HG02938 (cell line): Measurements from ENCODE around the gene CNTRL.
"Not testable (repeated sequence)": the region's sequence is repeated elsewhere in the genome, so short reads cannot be mapped to it uniquely, and the experiment has no call there.

Source experiments
- ATAC-seq: cut with Tn5 transposase; IDR thresholded peaks from one replicate; pipeline ENCODE4 v1.9.1; 2021; ENCODE audit warnings: mild to moderate bottlenecking, moderate library complexity; ENCODE audit not compliant: unreplicated experiment

The CNTRL gene

GRCh38 chr9:121067640-121068039, 7.1 kb upstream of the CNTRL start:
- ATAC-seq: no peak

- no peak for ATAC-seq
Observed at GRCh38 chr9:121069396-121069795, 5.4 kb upstream of the CNTRL start.

- ATAC-seq: no peak
Observed at GRCh38 chr9:121071370-121071755, 3.4 kb upstream of the CNTRL start.

GRCh38 chr9:121071756-121072421, 2.9 kb upstream of the CNTRL start:
- peak; percentile 42 for ATAC-seq

GRCh38 chr9:121073038-121073437, 1.7 kb upstream of the CNTRL start:
- ATAC-seq: no peak

- ATAC-seq: peak; percentile 8
Observed at GRCh38 chr9:121075251-121076036, 689 bp downstream of the CNTRL start.

GRCh38 chr9:121082075-121082474, 7.3 kb downstream of the CNTRL start:
- no peak for ATAC-seq

GRCh38 chr9:121085661-121086060, 10.9 kb downstream of the CNTRL start:
- no peak for ATAC-seq

GRCh38 chr9:121088576-121088975, 13.8 kb downstream of the CNTRL start:
- ATAC-seq: no peak

GRCh38 chr9:121090743-121091142, 16.0 kb downstream of the CNTRL start:
- ATAC-seq: not testable (repeated sequence)

GRCh38 chr9:121095057-121095456, 20.3 kb downstream of the CNTRL start:
- no peak for ATAC-seq

GRCh38 chr9:121098567-121099198, 23.9 kb downstream of the CNTRL start:
- ATAC-seq: no peak

- ATAC-seq: not testable (repeated sequence)
Observed at GRCh38 chr9:121104054-121104453, 29.3 kb downstream of the CNTRL start.

GRCh38 chr9:121105531-121105930, 30.8 kb downstream of the CNTRL start:
- no peak for ATAC-seq

GRCh38 chr9:121107029-121107428, 32.3 kb downstream of the CNTRL start:
- ATAC-seq: no peak

- no peak for ATAC-seq
Observed at GRCh38 chr9:121107881-121108280, 33.1 kb downstream of the CNTRL start.

GRCh38 chr9:121115466-121115865, 40.7 kb downstream of the CNTRL start:
- ATAC-seq: no peak

GRCh38 chr9:121118266-121118665, 43.5 kb downstream of the CNTRL start:
- ATAC-seq: no peak

- ATAC-seq: no peak
Observed at GRCh38 chr9:121120386-121120785, 45.6 kb downstream of the CNTRL start.

GRCh38 chr9:121121582-121122087, 46.9 kb downstream of the CNTRL start:
- ATAC-seq: peak; percentile 97

- ATAC-seq: no peak
Observed at GRCh38 chr9:121122246-121123032, 47.7 kb downstream of the CNTRL start.
